Keratinocyte (primary cell): ENCODE measurements around the gene PRKAR1A. TPM values are rescaled to one million over a fixed set of nuclear protein-coding genes. Genes with fewer than 3 reads are reported as not detected.
A peak's percentile ranks its signal among the peaks of the same experiment; 100 is the strongest.

Source experiments
- DNase-seq: peaks from one replicate; pipeline ENCODE4 v3.0.0-alpha.2; 2011; ENCODE audit warnings: low read depth, missing footprints, low spot score
- FAIRE-seq: peaks from 2 replicates; lab custom pipeline; 2011; peaks lifted over from hg19 to GRCh38; lab: Jason Lieb, UNC
- H2AFZ ChIP-seq: 2 replicates; pipeline ENCODE4 v1.6.0; 2012; ENCODE audit warnings: low read length, control low read depth, inconsistent platforms; ENCODE audit not compliant: control insufficient read depth
- H3K27ac ChIP-seq: 2 replicates; pipeline ENCODE4 v1.5.1; 2011; ENCODE audit warnings: low read length; ENCODE audit not compliant: control insufficient read depth, insufficient read depth
- H3K27me3 ChIP-seq: 3 replicates; pipeline ENCODE4 v1.6.0; 2011; ENCODE audit warnings: low read length; ENCODE audit not compliant: control insufficient read depth, insufficient read depth; ENCODE audit errors: extremely low read depth
- H3K36me3 ChIP-seq, 2 experiments: 2 replicates in 1 of 2; 3 replicates in 1 of 2; pipeline ENCODE4 v1.5.1; 2011; ENCODE audit warnings: low read length in 2 of 2, mild to moderate bottlenecking in 1 of 2; ENCODE audit not compliant: control insufficient read depth in 2 of 2, insufficient read depth in 2 of 2; ENCODE audit errors: extremely low read depth in 1 of 2
- H3K4me1 ChIP-seq: 3 replicates; pipeline ENCODE4 v1.5.1; 2011; ENCODE audit warnings: low read length; ENCODE audit not compliant: control insufficient read depth, insufficient read depth; ENCODE audit errors: extremely low read depth
- H3K4me2 ChIP-seq: 3 replicates; pipeline ENCODE4 v1.6.0; 2011; ENCODE audit warnings: low read depth, low read length; ENCODE audit not compliant: control insufficient read depth, insufficient read depth; ENCODE audit errors: extremely low read depth
- H3K4me3 ChIP-seq, 3 experiments: fragments of 200-600 bp in 1 of 3; sonication (generic) in 1 of 3; 2 replicates in 2 of 3; 3 replicates in 1 of 3; pipeline ENCODE4 v1.5.1; 2011 to 2016; ENCODE audit warnings: low read length in 3 of 3, mild to moderate bottlenecking in 3 of 3, control low read depth in 2 of 3, inconsistent platforms in 1 of 3, low read depth in 1 of 3, mixed read lengths in 1 of 3, mixed run types in 1 of 3, moderate library complexity in 1 of 3; ENCODE audit not compliant: control insufficient read depth in 2 of 3, insufficient read depth in 2 of 3; ENCODE audit errors: extremely low read depth in 1 of 3
- H3K79me2 ChIP-seq: 2 replicates; pipeline ENCODE4 v1.6.0; 2012; ENCODE audit warnings: low read length; ENCODE audit not compliant: control insufficient read depth, insufficient read depth
- H3K9ac ChIP-seq: 3 replicates; pipeline ENCODE4 v1.6.0; 2011; ENCODE audit warnings: low read length; ENCODE audit not compliant: control insufficient read depth, insufficient read depth; ENCODE audit errors: extremely low read depth
- H3K9me1 ChIP-seq: 3 replicates; pipeline ENCODE4 v1.6.0; 2011; ENCODE audit warnings: low read length; ENCODE audit not compliant: control insufficient read depth, insufficient read depth; ENCODE audit errors: extremely low read depth
- H3K9me3 ChIP-seq: 2 replicates; pipeline ENCODE4 v1.5.1; 2012; ENCODE audit warnings: low read depth, low read length; ENCODE audit not compliant: control insufficient read depth
- H4K20me1 ChIP-seq: 3 replicates; pipeline ENCODE4 v1.6.0; 2011; ENCODE audit warnings: low read length; ENCODE audit not compliant: control insufficient read depth, insufficient read depth; ENCODE audit errors: extremely low read depth
- EZH2 ChIP-seq: IDR thresholded peaks from one replicate; pipeline ENCODE4 v1.6.1; 2012; ENCODE audit warnings: inconsistent platforms, mild to moderate bottlenecking, low read length, moderate library complexity
- dilution Hi-C: fragments of 300-500 bp; cut with MboI; formaldehyde crosslinking; loops from one replicate; pipeline ENCODE4 v1.7.0; 2020; ENCODE audit warnings: low sequenced_read_pairs; ENCODE audit not compliant: extremely low pct_ligation_motif_present
- polyA plus RNA-seq, 5 experiments: library from polyadenylated mRNA; depleted of rRNA in 3 of 5; stranded (reverse) in 3 of 5; stranded (forward) in 1 of 5; unstranded in 1 of 5; fragments of >200 nt; gene quantifications; 1 replicate in 1 of 5; 2 replicates in 3 of 5; 3 replicates in 1 of 5; pipeline versions ENCODE4 v1.2.1 to v1.2.3, GENCODE V29; 2011 to 2012; ENCODE audit warnings: missing spikeins in 2 of 5, low read depth in 1 of 5, low replicate concordance in 1 of 5
- TF ChIP-seq, protein P1 (sequence below), 3 experiments: IDR thresholded peaks in 1 of 3; conservative IDR thresholded peaks in 1 of 3; optimal IDR thresholded peaks in 1 of 3; 2 replicates in 2 of 3; 3 replicates in 1 of 3; pipeline versions ENCODE3 to v1.5.1; 2011; ENCODE audit warnings: low read length in 3 of 3, mild to moderate bottlenecking in 3 of 3, moderate library complexity in 2 of 3, control low read depth in 1 of 3, inconsistent platforms in 1 of 3; ENCODE audit not compliant: insufficient read depth in 2 of 3; ENCODE audit errors: extremely low read depth in 1 of 3

PRKAR1A gene
- polyA plus RNA-seq, 1 donor (not counting 4 experiments of a cell fraction or from before 2014, with no cell fraction given): 212 TPM

DNA sequence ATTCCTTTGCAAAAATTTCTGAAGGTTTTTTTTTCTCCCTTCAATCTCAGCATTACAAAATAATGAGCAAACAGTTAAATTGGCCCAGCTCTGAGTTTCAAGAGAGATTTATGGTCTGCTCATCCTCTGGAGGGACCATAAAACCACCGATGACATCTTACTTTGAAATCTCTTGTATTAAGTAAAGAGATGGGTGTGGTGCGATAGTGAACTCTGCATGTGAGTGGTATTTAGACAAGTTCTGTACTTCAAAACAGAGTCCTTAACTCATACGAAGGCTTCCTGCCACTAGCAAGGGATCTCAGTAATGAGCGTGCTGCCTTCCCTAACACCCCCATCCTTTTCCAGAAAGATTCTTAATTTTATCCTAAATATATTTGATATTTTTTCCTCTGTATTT, 86.9 kb downstream of the PRKAR1A start:
- dilution Hi-C loops: no loop called here
- Histone ChIP-seq H3K27ac (no peak overlapping the region), H3K4me1 (peaks cover 8% of the 10 kb centered on the region), H2AFZ (no peak overlapping the region), H3K9me1 (no peaks in the 10 kb centered on the region), H3K9ac (no peak overlapping the region), H3K36me3 (no peaks in the 10 kb centered on the region), H3K4me2 (no peak overlapping the region), H4K20me1 (no peaks in the 10 kb centered on the region), H3K27me3 (peaks cover 22% of the 10 kb centered on the region), H3K4me3 (no peak overlapping the region), H3K9me3 (no peaks in the 10 kb centered on the region), H3K79me2 (no peaks in the 10 kb centered on the region)
- DNase-seq (no peak), FAIRE-seq (no peak)
- TF ChIP-seq EZH2: no peak
- TF ChIP-seq, protein P1, sequence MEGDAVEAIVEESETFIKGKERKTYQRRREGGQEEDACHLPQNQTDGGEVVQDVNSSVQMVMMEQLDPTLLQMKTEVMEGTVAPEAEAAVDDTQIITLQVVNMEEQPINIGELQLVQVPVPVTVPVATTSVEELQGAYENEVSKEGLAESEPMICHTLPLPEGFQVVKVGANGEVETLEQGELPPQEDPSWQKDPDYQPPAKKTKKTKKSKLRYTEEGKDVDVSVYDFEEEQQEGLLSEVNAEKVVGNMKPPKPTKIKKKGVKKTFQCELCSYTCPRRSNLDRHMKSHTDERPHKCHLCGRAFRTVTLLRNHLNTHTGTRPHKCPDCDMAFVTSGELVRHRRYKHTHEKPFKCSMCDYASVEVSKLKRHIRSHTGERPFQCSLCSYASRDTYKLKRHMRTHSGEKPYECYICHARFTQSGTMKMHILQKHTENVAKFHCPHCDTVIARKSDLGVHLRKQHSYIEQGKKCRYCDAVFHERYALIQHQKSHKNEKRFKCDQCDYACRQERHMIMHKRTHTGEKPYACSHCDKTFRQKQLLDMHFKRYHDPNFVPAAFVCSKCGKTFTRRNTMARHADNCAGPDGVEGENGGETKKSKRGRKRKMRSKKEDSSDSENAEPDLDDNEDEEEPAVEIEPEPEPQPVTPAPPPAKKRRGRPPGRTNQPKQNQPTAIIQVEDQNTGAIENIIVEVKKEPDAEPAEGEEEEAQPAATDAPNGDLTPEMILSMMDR (optimal IDR thresholded peaks at IDR 0.05 in 1 of 3, IDR thresholded peaks at IDR 0.05 in 1 of 3, conservative IDR thresholded peaks at IDR 0.05 in 1 of 3; ENCODE audit: extremely low read depth in 1 of 3, insufficient read depth in 2 of 3, low read length in 3 of 3): no peak

DNA sequence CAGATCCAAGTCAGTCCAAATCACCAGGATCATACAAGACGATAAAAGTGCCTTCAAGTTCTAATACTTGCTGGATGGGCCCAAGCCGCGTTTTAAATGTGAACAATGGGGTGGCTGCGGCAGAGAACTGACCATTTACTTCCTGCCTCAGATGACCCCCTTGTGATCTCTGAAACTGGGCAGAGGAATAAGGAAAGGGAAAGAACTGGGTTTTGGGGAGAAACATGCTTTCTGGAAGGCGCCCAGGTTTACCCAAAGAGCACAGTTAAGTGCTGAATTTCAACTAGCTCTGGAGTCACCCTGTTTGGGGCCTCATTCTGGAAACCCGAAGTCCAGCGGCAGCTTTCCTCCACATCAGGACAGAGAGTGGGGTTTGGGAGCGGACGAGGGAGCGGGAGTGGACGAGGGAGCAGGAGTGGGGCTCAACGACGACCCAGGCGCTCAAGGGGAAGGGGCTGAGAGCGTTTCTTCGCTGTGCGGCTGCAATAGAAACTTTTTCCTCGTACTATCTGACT, 87.4 kb downstream of the PRKAR1A start:
- peak overlapping the region; percentile 84 for H3K4me2 ChIP-seq
- TF ChIP-seq EZH2: peak; percentile 25
- TF ChIP-seq, protein P1 (optimal IDR thresholded peaks at IDR 0.05 in 1 of 3, IDR thresholded peaks at IDR 0.05 in 1 of 3, conservative IDR thresholded peaks at IDR 0.05 in 1 of 3; ENCODE audit: extremely low read depth in 1 of 3, insufficient read depth in 2 of 3, low read length in 3 of 3): no peak
- DNase-seq: no peak
- peaks cover 8% of the 10 kb centered on the region for H3K4me1 ChIP-seq
- no peaks in the 10 kb centered on the region for H3K36me3 ChIP-seq
- no peaks in the 10 kb centered on the region for H4K20me1 ChIP-seq
- no peak overlapping the region for H3K27ac ChIP-seq
- no peak overlapping the region for H3K9ac ChIP-seq
- H3K27me3 ChIP-seq: peaks cover 22% of the 10 kb centered on the region
- H3K9me3 ChIP-seq: no peaks in the 10 kb centered on the region
- FAIRE-seq: no peak
- no peak overlapping the region for H2AFZ ChIP-seq
- dilution Hi-C loops: no loop called here
- H3K4me3 ChIP-seq: no peak overlapping the region
- no peaks in the 10 kb centered on the region for H3K9me1 ChIP-seq
- H3K79me2 ChIP-seq: no peaks in the 10 kb centered on the region
